ENCODE results near the gene TUSC1. TPM values are rescaled to one million over a fixed set of nuclear protein-coding genes. Genes with fewer than 3 reads are reported as not detected.
"Not testable (repeated sequence)": the region's sequence is repeated elsewhere in the genome, so short reads cannot be mapped to it uniquely, and the experiment has no call there.

TUSC1 gene
- total and polyA plus RNA-seq, 7 experiments from 2014 or later, result 0.10 to 0.48 (median 0.17) TPM; not detected in 2

GRCh38 chr9:25703701-25704357, 25.6 kb upstream of the TUSC1 start:
- POLR2A ChIA-PET, result no interaction called here
- no peaks in the 10 kb centered on the region for H3K36me3 ChIP-seq (ENCODE audit: control insufficient read depth in 2 of 3, insufficient read depth in 3 of 3, low read length in 3 of 3)
- H3K27ac Mint-ChIP-seq, result no peak overlapping the region
- ATAC-seq (no peak), DNase-seq (no peak)
- no peak overlapping the region for H3K27ac ChIP-seq (ENCODE audit: low read depth, low read length)
- no peaks in the 10 kb centered on the region for H3K9me3 ChIP-seq (ENCODE audit: control insufficient read depth in 2 of 3, low read length in 3 of 3)
- H3K4me3 Mint-ChIP-seq, result no peak overlapping the region
- H3K4me1 Mint-ChIP-seq, result no peaks in the 10 kb centered on the region
- intact Hi-C loops (cut with micrococcal nuclease), result no loop called here
- H3K9me3 Mint-ChIP-seq, result peaks cover 0 to 10% (median 1%) of the 10 kb centered on the region in 11 donors
- H3K27me3 Mint-ChIP-seq, result no peaks in the 10 kb centered on the region
- H3K27me3 ChIP-seq (ENCODE audit: control insufficient read depth in 2 of 2, insufficient read depth in 2 of 2, low read length in 2 of 2), result no peaks in the 10 kb centered on the region
- H3K36me3 Mint-ChIP-seq, result no peaks in the 10 kb centered on the region
- CTCF ChIA-PET, result no interaction called here
- H3K4me1 ChIP-seq (ENCODE audit: control insufficient read depth in 2 of 2, insufficient read depth in 2 of 2, low read length in 2 of 2), result no peaks in the 10 kb centered on the region
- no peak overlapping the region for H3K4me3 ChIP-seq (ENCODE audit: low read length)

- Histone ChIP-seq H3K9me3 (ENCODE audit: control insufficient read depth in 2 of 3, low read length in 3 of 3) (no peaks in the 10 kb centered on the region), H3K27ac (ENCODE audit: low read depth, low read length) (no peak overlapping the region), H3K4me1 (ENCODE audit: control insufficient read depth in 2 of 2, insufficient read depth in 2 of 2, low read length in 2 of 2) (no peaks in the 10 kb centered on the region), H3K4me3 (ENCODE audit: low read length) (no peak overlapping the region), H3K36me3 (ENCODE audit: control insufficient read depth in 2 of 3, insufficient read depth in 3 of 3, low read length in 3 of 3) (no peaks in the 10 kb centered on the region), H3K27me3 (ENCODE audit: control insufficient read depth in 2 of 2, insufficient read depth in 2 of 2, low read length in 2 of 2) (no peaks in the 10 kb centered on the region)
- no peaks in the 10 kb centered on the region for H3K36me3 Mint-ChIP-seq
- intact Hi-C loops (cut with micrococcal nuclease), result no loop called here
- H3K27me3 Mint-ChIP-seq, result no peaks in the 10 kb centered on the region
- ATAC-seq, result no peak
- no peak overlapping the region for H3K4me3 Mint-ChIP-seq
- ChIA-PET CTCF (no interaction called here), POLR2A (no interaction called here)
- no peak for DNase-seq
- peaks cover 0 to 10% (median 1%) of the 10 kb centered on the region in 11 donors for H3K9me3 Mint-ChIP-seq
- no peaks in the 10 kb centered on the region for H3K4me1 Mint-ChIP-seq
- no peak overlapping the region for H3K27ac Mint-ChIP-seq
Measured at GRCh38 chr9:25702536-25702935, 24.3 kb upstream of the TUSC1 start.

- ATAC-seq; intact Hi-C loops (cut with micrococcal nuclease); H3K27ac Mint-ChIP-seq; H3K4me1 ChIP-seq (ENCODE audit: control insufficient read depth in 2 of 2, insufficient read depth in 2 of 2, low read length in 2 of 2); H3K27me3 ChIP-seq (ENCODE audit: control insufficient read depth in 2 of 2, insufficient read depth in 2 of 2, low read length in 2 of 2); H3K4me3 ChIP-seq (ENCODE audit: low read length); H3K4me1 Mint-ChIP-seq; CTCF ChIA-PET; H3K27me3 Mint-ChIP-seq; DNase-seq; H3K4me3 Mint-ChIP-seq; H3K27ac ChIP-seq (ENCODE audit: low read depth, low read length); H3K36me3 ChIP-seq (ENCODE audit: control insufficient read depth in 2 of 3, insufficient read depth in 3 of 3, low read length in 3 of 3); H3K36me3 Mint-ChIP-seq; H3K9me3 ChIP-seq (ENCODE audit: control insufficient read depth in 2 of 3, low read length in 3 of 3); POLR2A ChIA-PET: not testable (repeated sequence)
- peaks cover 0 to 10% (median 3%) of the 10 kb centered on the region in 11 donors for H3K9me3 Mint-ChIP-seq
Measured at GRCh38 chr9:25700899-25701298, 22.7 kb upstream of the TUSC1 start.

GRCh38 chr9:25700430-25700829, 22.2 kb upstream of the TUSC1 start:
- Histone ChIP-seq H3K27ac (ENCODE audit: low read depth, low read length) (no peak overlapping the region), H3K4me1 (ENCODE audit: control insufficient read depth in 2 of 2, insufficient read depth in 2 of 2, low read length in 2 of 2) (no peaks in the 10 kb centered on the region), H3K4me3 (ENCODE audit: low read length) (no peak overlapping the region), H3K9me3 (ENCODE audit: control insufficient read depth in 2 of 3, low read length in 3 of 3) (no peaks in the 10 kb centered on the region), H3K36me3 (ENCODE audit: control insufficient read depth in 2 of 3, insufficient read depth in 3 of 3, low read length in 3 of 3) (no peaks in the 10 kb centered on the region), H3K27me3 (ENCODE audit: control insufficient read depth in 2 of 2, insufficient read depth in 2 of 2, low read length in 2 of 2) (no peaks in the 10 kb centered on the region)
- Mint-ChIP-seq H3K4me3 (no peak overlapping the region), H3K36me3 (no peaks in the 10 kb centered on the region), H3K27me3 (no peaks in the 10 kb centered on the region), H3K9me3 (peaks cover 0 to 10% (median 3%) of the 10 kb centered on the region in 11 donors), H3K27ac (no peak overlapping the region), H3K4me1 (no peaks in the 10 kb centered on the region)
- DNase-seq, result no peak
- ChIA-PET POLR2A (no interaction called here), CTCF (no interaction called here)
- ATAC-seq, result no peak
- intact Hi-C loops (cut with micrococcal nuclease), result no loop called here

GRCh38 chr9:25691786-25692185, 13.5 kb upstream of the TUSC1 start:
- Mint-ChIP-seq H3K9me3 (peaks cover 0 to 16% (median 4%) of the 10 kb centered on the region in 11 donors), H3K4me3 (no peak overlapping the region), H3K4me1 (no peaks in the 10 kb centered on the region), H3K27ac (no peak overlapping the region), H3K36me3 (peaks cover 0 to 3% (median 0%) of the 10 kb centered on the region in 5 donors), H3K27me3 (no peaks in the 10 kb centered on the region)
- ATAC-seq (no peak), DNase-seq (no peak)
- ChIA-PET CTCF (no interaction called here), POLR2A (interaction anchor here (0.7 kb wide), 1 partner anchor 149 kb away, joined by 4 read pairs; no protein-coding TSS in a partner anchor)
- intact Hi-C loops (cut with micrococcal nuclease), result no loop called here
- Histone ChIP-seq H3K9me3 (ENCODE audit: control insufficient read depth in 2 of 3, low read length in 3 of 3) (no peaks in the 10 kb centered on the region), H3K27ac (ENCODE audit: low read depth, low read length) (no peak overlapping the region), H3K4me1 (ENCODE audit: control insufficient read depth in 2 of 2, insufficient read depth in 2 of 2, low read length in 2 of 2) (no peaks in the 10 kb centered on the region), H3K27me3 (ENCODE audit: control insufficient read depth in 2 of 2, insufficient read depth in 2 of 2, low read length in 2 of 2) (no peaks in the 10 kb centered on the region), H3K4me3 (ENCODE audit: low read length) (no peak overlapping the region), H3K36me3 (ENCODE audit: control insufficient read depth in 2 of 3, insufficient read depth in 3 of 3, low read length in 3 of 3) (no peaks in the 10 kb centered on the region)

- H3K36me3 Mint-ChIP-seq, result no peaks in the 10 kb centered on the region
- no peak for ATAC-seq
- ChIA-PET CTCF (no interaction called here), POLR2A (no interaction called here)
- H3K27ac ChIP-seq (ENCODE audit: low read depth, low read length), result no peak overlapping the region
- H3K27me3 ChIP-seq (ENCODE audit: control insufficient read depth in 2 of 2, insufficient read depth in 2 of 2, low read length in 2 of 2), result no peaks in the 10 kb centered on the region
- H3K4me1 Mint-ChIP-seq, result no peaks in the 10 kb centered on the region
- H3K4me1 ChIP-seq (ENCODE audit: control insufficient read depth in 2 of 2, insufficient read depth in 2 of 2, low read length in 2 of 2), result no peaks in the 10 kb centered on the region
- no peaks in the 10 kb centered on the region for H3K36me3 ChIP-seq (ENCODE audit: control insufficient read depth in 2 of 3, insufficient read depth in 3 of 3, low read length in 3 of 3)
- no peak overlapping the region for H3K4me3 Mint-ChIP-seq
- no peak overlapping the region for H3K27ac Mint-ChIP-seq
- no peak overlapping the region for H3K4me3 ChIP-seq (ENCODE audit: low read length)
- H3K27me3 Mint-ChIP-seq, result peaks cover 0 to 5% (median 0%) of the 10 kb centered on the region in 5 donors
- no peak for DNase-seq
- H3K9me3 Mint-ChIP-seq, result peaks cover 0 to 25% (median 6%) of the 10 kb centered on the region in 11 donors
- intact Hi-C loops (cut with micrococcal nuclease), result no loop called here
- H3K9me3 ChIP-seq (ENCODE audit: control insufficient read depth in 2 of 3, low read length in 3 of 3), result no peaks in the 10 kb centered on the region
Measured at GRCh38 chr9:25684321-25684720, 6.1 kb upstream of the TUSC1 start.

GRCh38 chr9:25681266-25681665, 3.0 kb upstream of the TUSC1 start:
- peaks cover 0 to 5% (median 0%) of the 10 kb centered on the region in 7 donors for H3K4me1 Mint-ChIP-seq
- Histone ChIP-seq H3K9me3 (ENCODE audit: control insufficient read depth in 2 of 3, low read length in 3 of 3) (no peaks in the 10 kb centered on the region), H3K4me1 (ENCODE audit: control insufficient read depth in 2 of 2, insufficient read depth in 2 of 2, low read length in 2 of 2) (no peaks in the 10 kb centered on the region), H3K27me3 (ENCODE audit: control insufficient read depth in 2 of 2, insufficient read depth in 2 of 2, low read length in 2 of 2) (no peaks in the 10 kb centered on the region), H3K4me3 (ENCODE audit: low read length) (no peak overlapping the region), H3K36me3 (ENCODE audit: control insufficient read depth in 2 of 3, insufficient read depth in 3 of 3, low read length in 3 of 3) (no peaks in the 10 kb centered on the region), H3K27ac (ENCODE audit: low read depth, low read length) (no peak overlapping the region)
- no peak overlapping the region for H3K27ac Mint-ChIP-seq
- no peak for ATAC-seq
- ChIA-PET CTCF (no interaction called here), POLR2A (no interaction called here)
- peaks cover 0 to 29% (median 8%) of the 10 kb centered on the region in 11 donors for H3K9me3 Mint-ChIP-seq
- intact Hi-C loops (cut with micrococcal nuclease), result no loop called here
- no peak overlapping the region for H3K4me3 Mint-ChIP-seq
- DNase-seq, result no peak
- H3K36me3 Mint-ChIP-seq, result no peaks in the 10 kb centered on the region
- H3K27me3 Mint-ChIP-seq, result peaks cover 7 to 16% (median 15%) of the 10 kb centered on the region in 5 donors

All from naive thymus-derived CD4-positive, alpha-beta T cell (primary cell).